SK-N-SH treated with all-trans-retinoic acid at 6 μM for 48 hours (cell line): Measurements from ENCODE around the gene PTPN12.

Source experiments
- ESRRG ChIP-seq: fragments of 250-450 bp; sonication (Bioruptor Pico); IDR thresholded peaks from 2 replicates; pipeline ENCODE4 v1.6.1; 2021; ENCODE audit warnings: mild to moderate bottlenecking
- ISL1 ChIP-seq: fragments of 250-450 bp; sonication (Bioruptor Pico); IDR thresholded peaks from 2 replicates; pipeline ENCODE4 v2.1.2; 2022; ENCODE audit warnings: mild to moderate bottlenecking, moderate library complexity
- RARB ChIP-seq: fragments of 250-450 bp; sonication (Bioruptor Pico); IDR thresholded peaks from 2 replicates; pipeline ENCODE4 v1.8.0; 2021; ENCODE audit warnings: mild to moderate bottlenecking, moderate library complexity
- TF ChIP-seq, protein P1 (sequence below): fragments of 250-450 bp; sonication (Bioruptor Pico); IDR thresholded peaks from 2 replicates; pipeline ENCODE4 v1.5.1; 2020; ENCODE audit warnings: low read depth, mild to moderate bottlenecking, moderate library complexity

GRCh38 chr7:77561352-77561751 lies 24.3 kb downstream of the PTPN12 start:
- no peak for TF ChIP-seq ESRRG (CRISPR knock-in tag)
- no peak for TF ChIP-seq RARB
- no peak for TF ChIP-seq ISL1
- TF ChIP-seq, protein P1, sequence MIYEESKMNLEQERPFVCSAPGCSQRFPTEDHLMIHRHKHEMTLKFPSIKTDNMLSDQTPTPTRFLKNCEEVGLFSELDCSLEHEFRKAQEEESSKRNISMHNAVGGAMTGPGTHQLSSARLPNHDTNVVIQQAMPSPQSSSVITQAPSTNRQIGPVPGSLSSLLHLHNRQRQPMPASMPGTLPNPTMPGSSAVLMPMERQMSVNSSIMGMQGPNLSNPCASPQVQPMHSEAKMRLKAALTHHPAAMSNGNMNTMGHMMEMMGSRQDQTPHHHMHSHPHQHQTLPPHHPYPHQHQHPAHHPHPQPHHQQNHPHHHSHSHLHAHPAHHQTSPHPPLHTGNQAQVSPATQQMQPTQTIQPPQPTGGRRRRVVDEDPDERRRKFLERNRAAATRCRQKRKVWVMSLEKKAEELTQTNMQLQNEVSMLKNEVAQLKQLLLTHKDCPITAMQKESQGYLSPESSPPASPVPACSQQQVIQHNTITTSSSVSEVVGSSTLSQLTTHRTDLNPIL (CRISPR knock-in tag), result no peak
